ENCODE results near the gene TMBIM1. TPM values are rescaled to one million over a fixed set of nuclear protein-coding genes. Genes with fewer than 3 reads are reported as not detected.

TMBIM1 gene
- total and polyA plus RNA-seq, 9 of the 15 experiments (the other 6 are each of a cell fraction or from before 2014, with no cell fraction given) = 14.2 to 105 (median 47.0) TPM

GRCh38 chr2:218305383-218305782 is 13.1 kb upstream of the TMBIM1 start:
- FAIRE-seq = no peak
- TF ChIP-seq GATAD2A (IDR thresholded peaks at IDR 0.05) = no peak
- TF ChIP-seq LEF1 (IDR thresholded peaks at IDR 0.05) = no peak
- no peak for TF ChIP-seq SAP30 (IDR thresholded peaks at IDR 0.05; ENCODE audit: borderline replicate concordance, insufficient read depth, low read depth, low read length, poor library complexity, severe bottlenecking)
- no peak for TF ChIP-seq NR3C1 (CRISPR knock-in tag; IDR thresholded peaks at IDR 0.05)
- no peak for TF ChIP-seq CHD7 (IDR thresholded peaks at IDR 0.05; ENCODE audit: low read depth, low read length)
- TF ChIP-seq, protein P1, sequence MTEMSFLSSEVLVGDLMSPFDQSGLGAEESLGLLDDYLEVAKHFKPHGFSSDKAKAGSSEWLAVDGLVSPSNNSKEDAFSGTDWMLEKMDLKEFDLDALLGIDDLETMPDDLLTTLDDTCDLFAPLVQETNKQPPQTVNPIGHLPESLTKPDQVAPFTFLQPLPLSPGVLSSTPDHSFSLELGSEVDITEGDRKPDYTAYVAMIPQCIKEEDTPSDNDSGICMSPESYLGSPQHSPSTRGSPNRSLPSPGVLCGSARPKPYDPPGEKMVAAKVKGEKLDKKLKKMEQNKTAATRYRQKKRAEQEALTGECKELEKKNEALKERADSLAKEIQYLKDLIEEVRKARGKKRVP (CRISPR knock-in tag; IDR thresholded peaks at IDR 0.05) = no peak
- no peak for TF ChIP-seq HOMEZ (CRISPR knock-in tag; IDR thresholded peaks at IDR 0.05)
- no peak for TF ChIP-seq POLR2AphosphoS2 (IDR thresholded peaks at IDR 0.05; ENCODE audit: low read length)
- no peak for TF ChIP-seq ZNF311 (CRISPR knock-in tag; IDR thresholded peaks at IDR 0.05)
- TF ChIP-seq OTX1 (CRISPR knock-in tag; IDR thresholded peaks at IDR 0.05) = no peak

More at GRCh38 chr2:218305383-218305782, 13.1 kb upstream of the TMBIM1 start:
- CTCF ChIA-PET (ENCODE audit: low intra/inter-chr PET ratio) = interaction anchor here (0.5 kb wide), 1 partner anchor 11 kb away, joined by 4 read pairs; no protein-coding TSS in a partner anchor
- no TSS peak for BruUV-seq (replicated peaks)
- Histone ChIP-seq H3K27me3 (ENCODE audit: control insufficient read depth in 2 of 2, insufficient read depth in 2 of 2, low read length in 2 of 2) (no peaks in the 10 kb centered on the region), H3K9me3 (replicated peaks; ENCODE audit: control insufficient read depth, insufficient read depth, low read depth, low read length) (no peaks in the 10 kb centered on the region), H2AFZ (ENCODE audit: low read depth, low read length) (no peak overlapping the region), H3K4me3 (no peak overlapping the region), H3K4me1 (replicated peaks in 1 of 2; ENCODE audit: control insufficient read depth in 2 of 2, insufficient read depth in 2 of 2, low read length in 2 of 2) (peaks cover 4 to 12% of the 10 kb centered on the region in 2 experiments; a peak in 3 of 5 replicates), H3K27ac (ENCODE audit: extremely low read depth, low read depth, low read length) (no peak overlapping the region), H3K79me2 (ENCODE audit: control insufficient read depth, insufficient read depth, low read length) (no peaks in the 10 kb centered on the region), H3K9ac (ENCODE audit: insufficient read depth in 1 of 2, low read depth in 2 of 2, low read length in 2 of 2) (no peak overlapping the region), H3K36me3 (ENCODE audit: control insufficient read depth, insufficient read depth, low read length) (no peaks in the 10 kb centered on the region), H3K9me1 (ENCODE audit: control insufficient read depth, insufficient read depth, low read length) (no peaks in the 10 kb centered on the region), H3K4me2 (ENCODE audit: insufficient read depth, low read length) (no peak overlapping the region), H4K20me1 (replicated peaks; ENCODE audit: control insufficient read depth, insufficient read depth, low read length) (no peaks in the 10 kb centered on the region)
- intact Hi-C loops (cut with micrococcal nuclease) = no loop called here
- ATAC-seq (no peak), DNase-seq (ENCODE audit: extremely low read depth in 1 of 4, low spot score in 3 of 4) (no peak)
- POLR2A ChIA-PET = no interaction called here
- 33% methylated on average over 3 of the region's 5 CpGs for WGBS (ENCODE audit: insufficient coverage, low coverage, missing lambda C conversion rate)
- in situ Hi-C loops (cut with MboI) = no loop called here
